ENCODE data around the gene TNPO2.
"Not testable (repeated sequence)": the region's sequence is repeated elsewhere in the genome, so short reads cannot be mapped to it uniquely, and the experiment has no call there.

TNPO2 gene

GRCh38 chr19:12701596-12702282, 22.0 kb downstream of the TNPO2 start:
- H3K36me3 Mint-ChIP-seq (ENCODE audit: low read depth), result peaks cover 61% of the 10 kb centered on the region
- no peak overlapping the region for H3K27ac Mint-ChIP-seq
- H3K4me3 Mint-ChIP-seq, result no peak overlapping the region

DNA sequence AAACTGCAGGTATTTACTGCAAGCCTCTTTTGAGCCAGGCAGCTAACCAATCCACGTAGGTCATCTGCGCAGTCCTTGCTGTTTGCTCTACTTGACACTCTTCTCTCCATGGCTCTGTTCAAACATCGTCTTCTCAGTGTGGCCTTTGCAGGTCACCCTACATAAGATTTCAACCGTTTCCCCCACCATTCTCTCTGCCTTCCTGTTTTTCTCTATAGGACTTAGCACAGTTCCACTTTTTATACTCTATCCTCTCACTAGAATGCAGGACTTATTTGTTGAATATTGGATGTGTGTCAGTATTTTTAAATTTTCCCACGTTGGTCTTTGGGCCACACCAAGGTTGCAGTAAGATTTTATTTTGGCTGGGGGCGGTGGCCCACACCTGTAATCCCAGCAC, 25.6 kb downstream of the TNPO2 start:
- H3K27me3 Mint-ChIP-seq, result no peaks in the 10 kb centered on the region
- peaks cover 16% of the 10 kb centered on the region for H3K4me1 Mint-ChIP-seq (ENCODE audit: low read depth)
- peak overlapping the region; percentile 65 for H3K4me3 Mint-ChIP-seq
- no peaks in the 10 kb centered on the region for H3K9me3 Mint-ChIP-seq
- peak overlapping the region; percentile 82 for H3K27ac Mint-ChIP-seq
- peaks cover 32% of the 10 kb centered on the region for H3K36me3 Mint-ChIP-seq (ENCODE audit: low read depth)

More at GRCh38 chr19:12701596-12702282, 22.0 kb downstream of the TNPO2 start:
- H3K9me3 Mint-ChIP-seq, result no peaks in the 10 kb centered on the region
- no peaks in the 10 kb centered on the region for H3K27me3 Mint-ChIP-seq
- H3K4me1 Mint-ChIP-seq (ENCODE audit: low read depth), result peaks cover 11% of the 10 kb centered on the region

GRCh38 chr19:12697425-12697824, 26.3 kb downstream of the TNPO2 start:
- not testable (repeated sequence) for H3K27me3 Mint-ChIP-seq, H3K9me3 Mint-ChIP-seq, H3K27ac Mint-ChIP-seq
- peaks cover 25% of the 10 kb centered on the region for H3K36me3 Mint-ChIP-seq (ENCODE audit: low read depth)
- peak overlapping the region; percentile 85 for H3K4me3 Mint-ChIP-seq
- peaks cover 16% of the 10 kb centered on the region for H3K4me1 Mint-ChIP-seq (ENCODE audit: low read depth)

DNA sequence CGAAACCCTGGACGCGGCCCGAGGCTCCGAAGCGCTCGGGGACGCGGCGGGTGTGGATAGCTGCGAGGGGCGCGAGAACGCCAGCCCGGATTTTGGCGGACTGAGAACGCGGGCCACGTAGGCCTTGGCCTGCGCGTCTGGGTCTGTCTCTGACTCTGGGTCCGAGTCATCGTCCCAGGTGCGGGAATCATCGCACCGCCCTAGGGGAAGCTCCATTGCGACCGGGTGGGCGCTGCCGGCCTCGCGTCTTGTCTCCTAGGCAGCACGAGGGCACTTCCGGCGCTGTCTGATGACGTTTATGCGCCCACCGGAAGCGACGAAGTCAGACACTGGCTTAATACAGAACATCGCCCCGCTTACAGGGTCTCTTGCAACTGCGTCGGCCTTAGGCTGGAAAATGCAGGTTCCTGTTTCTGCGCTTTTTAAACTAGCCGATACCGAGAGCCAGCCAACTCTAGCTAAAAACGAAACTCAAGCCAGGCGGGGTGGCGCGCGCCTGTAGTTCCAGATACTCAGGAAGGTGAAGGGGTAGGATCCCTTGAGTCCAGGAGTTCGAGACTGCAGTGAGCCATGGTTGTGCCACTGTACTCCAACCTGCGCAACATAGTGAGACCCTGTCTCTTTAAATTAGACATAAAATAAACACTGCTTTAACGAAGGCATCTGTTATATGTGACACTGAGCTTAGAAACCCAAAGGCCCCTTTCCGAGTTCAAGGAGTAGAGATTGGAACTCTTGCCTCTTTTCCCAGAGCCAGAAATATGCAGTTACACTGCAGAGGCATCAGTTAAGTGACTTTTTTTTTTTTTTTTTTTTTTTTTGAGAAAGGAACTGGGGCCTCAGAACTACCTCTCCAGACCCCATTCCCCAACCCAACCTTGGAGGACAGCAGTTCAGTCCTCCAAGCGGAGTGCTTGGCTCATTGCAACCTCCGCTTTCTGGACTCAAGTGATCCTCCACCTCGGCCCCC, 27.1 kb downstream of the TNPO2 start, which contains the start of gene FBXW9:
Gene FBXW9 (minus strand): TSS at position 266 of the 970 bp plus-strand sequence. CDS start 50 bp downstream, at position 216.
- Mint-ChIP-seq H3K27me3 (no peaks in the 10 kb centered on the region), H3K4me3 (peak within 1 kb of the TSS; percentile 85), H3K36me3 (ENCODE audit: low read depth) (peaks cover 20% of the 10 kb centered on the region), H3K4me1 (ENCODE audit: low read depth) (peaks cover 16% of the 10 kb centered on the region), H3K27ac (peak within 1 kb of the TSS; percentile 92), H3K9me3 (no peaks in the 10 kb centered on the region)

DNA sequence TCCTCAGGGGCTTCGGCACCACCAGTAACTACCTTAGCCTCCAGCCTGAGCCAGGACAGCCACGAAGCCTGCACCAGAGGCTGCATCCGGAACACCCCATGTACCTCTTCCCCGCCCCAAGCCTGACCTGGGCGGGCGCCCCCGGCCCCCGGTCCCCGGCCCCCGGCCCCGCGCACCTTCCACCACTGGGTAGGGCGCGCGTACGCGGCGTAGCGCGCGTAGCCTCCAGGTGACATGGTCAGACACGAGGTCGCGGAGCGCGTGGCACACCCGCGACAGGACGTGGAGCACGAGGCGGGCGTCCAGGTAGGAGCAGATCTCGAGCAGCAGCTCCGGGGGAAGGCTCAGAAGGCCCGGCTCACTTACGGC, 27.8 kb downstream of the TNPO2 start:
- H3K27ac Mint-ChIP-seq, result peak overlapping the region; percentile 92
- peaks cover 16% of the 10 kb centered on the region for H3K4me1 Mint-ChIP-seq (ENCODE audit: low read depth)
- no peaks in the 10 kb centered on the region for H3K27me3 Mint-ChIP-seq
- peaks cover 18% of the 10 kb centered on the region for H3K36me3 Mint-ChIP-seq (ENCODE audit: low read depth)
- H3K9me3 Mint-ChIP-seq, result no peaks in the 10 kb centered on the region
- peak overlapping the region; percentile 85 for H3K4me3 Mint-ChIP-seq

- Mint-ChIP-seq H3K4me1 (ENCODE audit: low read depth) (peaks cover 16% of the 10 kb centered on the region), H3K27me3 (no peaks in the 10 kb centered on the region), H3K27ac (peak overlapping the region; percentile 70)
Measured at GRCh38 chr19:12695514-12695913, 28.2 kb downstream of the TNPO2 start.

GRCh38 chr19:12695096-12695495, 28.6 kb downstream of the TNPO2 start:
- Mint-ChIP-seq H3K4me3 (peak overlapping the region; percentile 23), H3K36me3 (ENCODE audit: low read depth) (peaks cover 14% of the 10 kb centered on the region), H3K4me1 (ENCODE audit: low read depth) (peaks cover 16% of the 10 kb centered on the region), H3K27me3 (no peaks in the 10 kb centered on the region), H3K27ac (no peak overlapping the region), H3K9me3 (no peaks in the 10 kb centered on the region)

More at GRCh38 chr19:12695514-12695913, 28.2 kb downstream of the TNPO2 start:
- Mint-ChIP-seq H3K36me3 (ENCODE audit: low read depth) (peaks cover 14% of the 10 kb centered on the region), H3K9me3 (no peaks in the 10 kb centered on the region), H3K4me3 (peak overlapping the region; percentile 85)

- H3K4me3 Mint-ChIP-seq, result no peak overlapping the region
- H3K27ac Mint-ChIP-seq, result no peak overlapping the region
- H3K9me3 Mint-ChIP-seq, result no peaks in the 10 kb centered on the region
- no peaks in the 10 kb centered on the region for H3K27me3 Mint-ChIP-seq
- peaks cover 12% of the 10 kb centered on the region for H3K36me3 Mint-ChIP-seq (ENCODE audit: low read depth)
- H3K4me1 Mint-ChIP-seq (ENCODE audit: low read depth), result peaks cover 16% of the 10 kb centered on the region
Measured at GRCh38 chr19:12694641-12695040, 29.1 kb downstream of the TNPO2 start.

DNA sequence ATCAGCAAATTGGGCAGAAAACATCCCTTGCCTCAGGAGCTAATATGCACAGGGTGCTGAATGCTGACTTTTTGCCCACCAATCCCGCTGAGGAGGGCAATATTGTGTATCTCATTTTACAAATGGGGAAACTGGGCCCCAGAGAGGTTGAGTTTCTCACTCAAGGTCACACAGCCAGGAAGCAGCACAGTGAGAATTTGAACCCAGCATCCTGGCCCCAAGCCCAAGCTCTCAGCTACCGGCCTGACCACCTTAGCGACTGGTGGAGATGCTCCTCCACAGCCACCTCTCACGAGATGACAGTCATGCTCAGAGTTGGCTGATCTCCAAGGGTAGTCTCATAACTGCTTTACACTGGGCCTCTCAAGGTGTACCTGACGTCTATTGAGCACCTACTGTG, 30.8 kb downstream of the TNPO2 start:
- peaks cover 5% of the 10 kb centered on the region for H3K36me3 Mint-ChIP-seq (ENCODE audit: low read depth)
- H3K27ac Mint-ChIP-seq, result no peak overlapping the region
- H3K4me3 Mint-ChIP-seq, result no peak overlapping the region
- H3K4me1 Mint-ChIP-seq (ENCODE audit: low read depth), result peaks cover 12% of the 10 kb centered on the region
- H3K27me3 Mint-ChIP-seq, result no peaks in the 10 kb centered on the region
- H3K9me3 Mint-ChIP-seq, result no peaks in the 10 kb centered on the region

DNA sequence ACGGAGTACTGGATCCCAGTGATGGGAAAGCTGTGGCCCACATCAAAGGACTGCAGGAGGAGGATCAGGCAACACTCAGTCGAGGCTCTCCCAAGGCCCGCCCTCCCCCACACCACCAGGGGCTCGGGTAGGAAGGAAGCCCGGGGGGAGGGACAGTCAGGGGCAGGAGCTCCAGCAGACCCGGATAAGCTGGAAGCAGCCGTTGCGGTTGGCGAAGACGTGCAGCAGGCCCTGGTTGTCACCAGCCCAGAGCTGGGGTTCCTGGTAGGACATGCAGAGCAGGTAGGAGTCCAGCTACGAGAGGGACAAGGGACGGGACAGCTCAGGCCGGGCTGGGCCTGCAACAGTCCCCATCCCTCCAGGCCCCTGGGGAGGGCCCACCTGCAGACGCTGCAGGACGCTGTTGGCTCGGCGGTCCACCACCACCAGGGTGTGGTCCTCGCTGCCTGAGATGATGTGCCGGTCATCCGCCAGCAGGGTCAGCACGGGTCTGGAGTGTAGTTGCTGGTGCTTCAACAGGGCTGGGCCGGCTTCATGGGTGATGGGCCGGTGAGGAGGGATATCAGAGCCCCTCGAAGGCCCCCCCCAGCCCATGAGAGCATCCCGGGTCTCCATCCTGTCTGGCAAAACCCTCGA, 34.0 kb downstream of the TNPO2 start:
- H3K36me3 Mint-ChIP-seq (ENCODE audit: low read depth), result peaks cover 4% of the 10 kb centered on the region
- H3K9me3 Mint-ChIP-seq, result no peaks in the 10 kb centered on the region
- H3K4me1 Mint-ChIP-seq (ENCODE audit: low read depth), result no peaks in the 10 kb centered on the region
- no peak overlapping the region for H3K4me3 Mint-ChIP-seq
- no peaks in the 10 kb centered on the region for H3K27me3 Mint-ChIP-seq
- no peak overlapping the region for H3K27ac Mint-ChIP-seq

- no peaks in the 10 kb centered on the region for H3K4me1 Mint-ChIP-seq (ENCODE audit: low read depth)
- H3K4me3 Mint-ChIP-seq, result no peak overlapping the region
- H3K36me3 Mint-ChIP-seq (ENCODE audit: low read depth), result peaks cover 4% of the 10 kb centered on the region
- H3K9me3 Mint-ChIP-seq, result no peaks in the 10 kb centered on the region
- H3K27me3 Mint-ChIP-seq, result no peaks in the 10 kb centered on the region
- no peak overlapping the region for H3K27ac Mint-ChIP-seq
Measured at GRCh38 chr19:12689012-12689411, 34.7 kb downstream of the TNPO2 start.

DNA sequence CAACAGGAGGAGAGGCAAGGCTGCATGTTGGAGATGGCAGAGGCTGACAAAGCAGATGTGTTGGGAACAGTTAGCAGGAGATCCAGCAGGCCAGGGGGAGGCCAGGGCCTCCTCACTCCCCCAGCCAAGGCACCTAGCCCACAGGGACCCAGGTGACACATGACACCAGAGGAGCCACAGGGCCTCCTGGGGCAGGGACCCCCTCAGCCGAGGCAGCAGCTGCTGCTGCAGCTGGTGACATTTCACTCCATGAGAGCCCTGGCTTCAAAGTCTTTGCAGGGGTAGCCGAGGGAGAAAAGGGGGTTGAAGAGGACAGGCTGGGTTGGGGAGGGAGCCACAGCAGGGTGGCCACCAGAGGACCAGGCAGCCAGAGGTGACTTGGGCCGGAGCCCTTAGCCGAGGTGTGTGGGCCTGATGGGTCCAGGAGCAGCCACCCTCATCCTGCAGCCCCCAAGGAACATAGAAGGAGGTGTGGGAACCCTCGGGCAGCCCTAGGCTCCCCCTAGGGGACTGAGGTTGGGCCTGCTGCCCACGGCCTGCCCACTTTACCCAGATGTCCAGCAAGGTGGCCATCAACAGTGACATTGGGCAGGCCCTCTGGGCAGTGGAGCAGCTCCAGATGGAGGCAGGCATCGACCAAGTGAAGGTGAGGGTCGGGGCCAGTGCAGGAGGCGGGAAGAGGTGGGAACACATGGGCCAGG, 36.1 kb downstream of the TNPO2 start, which contains the start of gene GNG14:
Gene GNG14 (plus strand): TSS at position 503 of the 701 bp plus-strand sequence. CDS start 51 bp downstream, at position 554.
- Mint-ChIP-seq H3K36me3 (ENCODE audit: low read depth) (peaks cover 4% of the 10 kb centered on the region), H3K4me1 (ENCODE audit: low read depth) (no peaks in the 10 kb centered on the region), H3K27me3 (no peaks in the 10 kb centered on the region)

GRCh38 chr19:12685831-12686230, 37.9 kb downstream of the TNPO2 start:
- H3K4me1 Mint-ChIP-seq (ENCODE audit: low read depth), result peaks cover 9% of the 10 kb centered on the region
- peaks cover 9% of the 10 kb centered on the region for H3K36me3 Mint-ChIP-seq (ENCODE audit: low read depth)
- no peak overlapping the region for H3K27ac Mint-ChIP-seq
- H3K9me3 Mint-ChIP-seq, result no peaks in the 10 kb centered on the region
- H3K4me3 Mint-ChIP-seq, result no peak overlapping the region
- H3K27me3 Mint-ChIP-seq, result no peaks in the 10 kb centered on the region

More for the DNA sequence above, 36.1 kb downstream of the TNPO2 start, which contains the start of gene GNG14:
- Mint-ChIP-seq H3K4me3 (no peak within 1 kb of the TSS), H3K27ac (no peak within 1 kb of the TSS), H3K9me3 (no peaks in the 10 kb centered on the region)

Data from stimulated activated naive CD8-positive, alpha-beta T cell treated with anti-CD3 and anti-CD28 coated beads, Interleukin-15, Interleukin-2, amounts not matched to agents 100 ng/mL and 50 ng/mL, for 24 hours (primary cell).